T-helper 1 cell (primary cell): ENCODE results near the gene SOX13.
"Not testable (repeated sequence)": the region's sequence is repeated elsewhere in the genome, so short reads cannot be mapped to it uniquely, and the experiment has no call there.

Experiments
- DNase-seq, 5 donors: peaks; one replicate each; pipeline ENCODE4 v3.0.0-alpha.2; 2012 to 2020

SOX13 gene

GRCh38 chr1:204087893-204088528, 15.1 kb downstream of the SOX13 start:
- no peak for DNase-seq

GRCh38 chr1:204088596-204088995, 15.7 kb downstream of the SOX13 start:
- no peak for DNase-seq

- DNase-seq, result no peak
These were observed 16.3 kb downstream of the SOX13 start for GRCh38 chr1:204089044-204089751.

DNA sequence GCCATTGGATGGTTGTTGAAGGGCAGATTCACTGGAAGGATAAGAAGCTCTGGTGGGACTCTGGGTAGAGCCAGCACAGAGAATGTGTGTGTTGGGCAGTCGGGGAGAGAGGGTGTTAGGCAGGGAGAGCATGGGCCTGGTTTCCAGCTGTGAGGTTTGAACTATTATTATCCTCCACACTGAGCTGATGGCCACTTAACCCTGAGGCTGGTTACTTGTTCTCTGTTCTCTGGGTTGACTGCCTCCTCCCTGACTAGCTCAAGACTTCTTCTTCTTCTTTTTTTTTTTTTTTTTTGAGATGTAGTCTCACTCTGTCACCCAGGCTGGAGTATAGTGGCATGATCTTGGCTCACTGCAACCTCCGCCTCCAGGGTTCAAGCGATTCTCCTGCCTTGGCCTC, 17.2 kb downstream of the SOX13 start:
- not testable (repeated sequence) for DNase-seq

- DNase-seq, result no peak
These were observed 18.2 kb downstream of the SOX13 start for GRCh38 chr1:204091066-204091465.

DNA sequence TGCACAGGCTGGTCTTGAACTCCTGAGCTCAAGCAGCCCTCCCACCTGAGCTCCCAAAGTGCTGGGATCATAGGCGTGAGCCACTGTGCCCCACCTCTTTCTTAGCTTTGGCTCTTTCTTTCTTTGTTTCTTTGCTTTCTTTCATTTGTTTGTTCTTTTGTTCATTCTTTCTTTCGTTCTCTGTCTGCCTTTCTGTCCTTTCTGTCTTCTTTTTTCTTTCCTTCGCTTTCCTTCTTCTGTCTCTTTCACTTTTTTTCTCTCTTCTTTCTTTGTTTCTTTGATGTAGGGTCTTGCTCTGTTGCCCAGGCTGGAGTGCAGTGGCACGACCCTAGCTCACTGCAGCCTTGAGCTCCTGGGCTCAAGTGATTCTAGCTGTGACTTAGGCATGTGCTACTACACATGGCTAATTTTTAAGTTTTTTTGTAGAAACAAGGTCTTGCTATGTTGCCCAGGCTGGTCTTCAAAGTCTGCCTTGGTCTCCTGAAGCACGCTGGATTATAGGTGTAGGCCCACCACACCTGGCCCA, 18.9 kb downstream of the SOX13 start:
- DNase-seq, result no peak

GRCh38 chr1:204092632-204093420, 19.9 kb downstream of the SOX13 start:
- no peak for DNase-seq

GRCh38 chr1:204093421-204093717, 20.5 kb downstream of the SOX13 start:
- DNase-seq, result no peak

DNA sequence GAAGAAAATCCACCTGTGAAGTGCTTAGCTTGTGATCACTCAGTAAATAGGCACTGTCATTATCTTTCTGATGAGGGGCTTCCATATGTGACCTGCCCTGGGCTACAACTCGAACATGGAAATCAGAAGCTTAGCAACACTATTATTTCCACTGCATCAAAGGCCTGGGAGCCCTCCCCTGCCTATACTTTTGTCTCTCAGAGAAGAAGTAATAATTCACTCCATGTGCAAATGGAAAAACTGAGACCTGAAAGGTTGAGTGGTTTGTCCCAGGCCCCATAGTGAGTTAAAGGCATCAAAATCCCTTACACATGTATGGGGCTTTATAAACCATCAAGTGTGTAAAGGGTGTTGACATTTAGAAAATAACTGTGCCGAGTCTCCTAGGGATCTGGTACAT, 20.9 kb downstream of the SOX13 start:
- DNase-seq, result no peak

- no peak for DNase-seq
These were observed 21.4 kb downstream of the SOX13 start for GRCh38 chr1:204094313-204094729.

GRCh38 chr1:204094856-204095634, 22.1 kb downstream of the SOX13 start:
- DNase-seq, result no peak

DNA sequence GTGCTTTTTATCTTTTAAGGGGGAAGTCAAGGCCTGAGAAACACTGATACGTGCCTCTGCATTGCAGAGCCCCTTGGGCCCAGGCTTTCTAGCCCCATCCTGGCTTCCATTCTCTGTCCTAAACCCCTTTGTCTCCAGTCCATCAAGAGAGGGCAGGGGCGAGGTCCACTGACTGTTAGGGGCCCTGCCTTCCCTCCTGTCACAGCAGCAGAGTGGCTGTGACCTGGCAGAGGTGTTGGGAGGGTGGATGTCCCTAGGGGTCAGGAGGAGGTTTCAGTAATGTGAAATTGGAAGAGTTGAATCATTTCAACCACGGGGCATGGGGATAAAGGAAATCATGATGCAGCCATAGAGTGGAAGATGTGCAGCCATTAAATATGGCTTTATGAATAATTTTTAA, 24.0 kb downstream of the SOX13 start:
- no peak for DNase-seq

DNA sequence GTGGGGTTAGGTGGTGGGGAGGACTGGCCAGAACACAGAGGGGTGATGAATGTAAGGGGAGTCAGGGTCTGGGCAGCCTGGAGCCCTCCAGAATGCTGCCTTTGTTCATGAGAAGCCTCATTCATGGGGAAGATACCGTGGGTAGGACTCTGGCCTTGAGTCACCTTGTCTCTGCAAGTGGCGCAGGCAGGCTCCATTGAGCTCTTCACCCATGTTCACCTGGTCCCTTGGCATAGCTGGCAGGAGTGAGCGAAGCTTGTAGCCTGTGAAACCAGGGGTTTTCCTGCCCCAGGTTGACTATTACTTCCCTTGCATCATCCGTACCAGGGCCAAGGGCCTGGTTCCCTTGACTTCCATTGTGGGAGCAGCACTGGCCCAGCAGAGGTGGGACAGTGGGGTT, 25.8 kb downstream of the SOX13 start:
- DNase-seq, result no peak

GRCh38 chr1:204099754-204100153, 26.8 kb downstream of the SOX13 start:
- not testable (repeated sequence) for DNase-seq

DNA sequence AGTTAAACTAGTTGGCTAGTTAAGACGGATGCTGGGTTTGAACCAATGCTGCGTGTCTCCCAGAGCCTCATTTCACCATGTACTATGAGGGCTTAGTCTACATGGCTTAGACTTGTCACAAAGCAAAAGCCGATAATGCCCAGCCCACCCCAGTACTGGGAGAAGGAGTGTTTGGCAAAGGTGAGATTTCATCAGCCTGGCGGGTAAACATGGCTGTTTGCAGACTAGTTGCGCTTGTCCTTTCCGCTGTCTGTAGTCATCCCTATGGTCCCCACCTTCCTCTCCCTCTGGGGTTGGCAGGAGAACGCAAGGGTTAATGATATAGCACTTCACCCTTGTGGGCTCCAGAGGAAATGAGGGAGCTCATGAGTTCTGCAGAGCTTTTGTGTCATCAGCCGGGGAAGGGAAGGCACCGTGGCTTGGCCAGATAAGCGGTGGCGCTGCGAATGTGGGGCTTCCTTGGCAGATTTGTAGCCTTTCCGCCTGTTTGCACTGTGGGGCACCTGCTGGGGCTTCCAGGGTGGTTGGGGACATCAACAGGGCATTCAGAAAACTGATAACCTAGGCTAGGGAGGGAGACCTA, 29.2 kb downstream of the SOX13 start:
- peak in 1 of 5 donors; percentile 21 for DNase-seq

DNA sequence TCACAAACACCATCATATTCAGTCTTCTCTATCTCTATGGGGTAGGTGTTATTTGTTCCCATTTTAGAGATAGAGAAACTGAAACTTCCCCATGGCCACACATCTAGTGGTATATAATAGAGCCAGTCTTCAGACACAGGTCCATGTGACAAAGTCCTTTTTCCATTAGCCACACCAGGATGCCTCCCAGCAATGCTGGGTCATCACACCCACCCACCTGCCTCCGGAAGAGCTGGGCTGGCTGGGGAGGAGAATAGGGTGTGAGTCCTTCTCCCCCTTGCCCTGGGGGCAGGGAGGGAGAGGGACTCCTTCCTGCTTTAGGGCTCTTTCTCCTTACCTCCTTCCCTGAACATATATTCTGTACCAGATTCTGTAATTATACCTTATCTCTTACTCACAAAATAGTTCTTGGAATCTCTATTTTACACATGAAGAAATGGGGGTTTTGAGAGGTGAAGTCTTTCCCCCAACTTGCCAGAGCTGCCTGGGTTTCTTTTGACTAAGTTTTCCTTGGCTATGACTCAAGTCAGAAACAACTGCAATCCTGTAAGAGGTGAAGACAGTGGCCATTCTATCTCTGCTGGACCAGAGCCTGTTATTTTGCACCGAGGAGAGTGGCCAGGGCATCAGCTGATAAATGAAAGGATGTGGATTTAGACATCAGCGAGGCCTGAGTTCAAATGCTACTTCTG, 30.0 kb downstream of the SOX13 start:
- peak in 1 of 5 donors; percentile 18 for DNase-seq

DNA sequence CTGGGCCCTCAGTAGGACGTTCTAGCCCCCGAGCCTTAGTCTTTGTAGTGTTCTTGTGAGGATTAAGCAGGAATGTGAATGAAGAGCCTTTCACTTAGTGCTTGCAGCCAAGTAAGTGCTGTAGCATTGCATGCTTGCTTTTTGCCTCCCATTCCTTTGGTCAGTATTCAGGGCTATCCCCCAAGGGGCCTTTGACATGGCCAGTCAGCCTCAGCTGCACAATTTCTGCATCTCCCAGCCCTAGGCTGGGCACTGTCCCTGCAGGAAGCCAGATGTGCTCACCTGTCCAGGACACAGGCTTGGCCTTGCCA, 30.5 kb downstream of the SOX13 start:
- DNase-seq, result no peak

DNA sequence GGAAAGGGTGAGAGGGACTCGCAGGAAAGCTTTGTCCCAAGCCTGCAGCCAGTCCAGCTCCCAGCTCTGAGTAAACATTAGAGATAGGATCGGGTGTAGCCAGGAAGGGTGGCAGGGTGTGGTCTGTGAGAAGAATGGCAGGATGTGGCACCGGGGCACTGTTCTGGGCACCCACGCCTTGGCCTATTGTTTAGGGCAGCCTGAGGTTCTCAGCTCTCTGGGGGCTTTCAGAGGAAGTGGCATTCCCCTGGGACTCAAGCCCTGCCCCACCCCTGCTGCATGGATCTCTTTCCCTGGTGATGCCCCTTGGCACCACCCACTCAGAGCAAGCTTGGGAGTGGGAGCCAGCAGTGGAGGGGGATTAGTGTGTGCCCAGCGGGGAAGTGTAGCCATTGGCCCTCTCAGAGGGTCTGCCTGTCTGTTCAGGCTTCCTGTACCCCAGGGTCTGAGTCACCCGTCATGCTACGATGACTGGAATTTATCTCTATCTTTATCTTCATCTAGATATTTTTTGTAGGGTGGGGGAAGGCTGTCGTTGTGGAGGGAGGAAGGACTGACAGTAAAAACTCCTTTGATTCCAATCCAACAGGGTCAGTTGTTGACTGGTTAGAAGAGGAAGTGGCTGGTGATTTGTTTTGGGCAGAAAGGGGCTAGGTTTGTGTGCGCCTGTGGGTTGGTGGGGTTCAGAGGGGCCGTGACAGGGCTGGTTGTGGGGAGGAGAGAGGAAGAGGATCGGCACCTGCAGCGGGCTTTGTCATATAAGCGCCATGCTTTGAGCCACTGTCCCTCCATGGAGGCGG, 31.6 kb downstream of the SOX13 start:
- peak in 1 of 5 donors; percentile 55 for DNase-seq

DNA sequence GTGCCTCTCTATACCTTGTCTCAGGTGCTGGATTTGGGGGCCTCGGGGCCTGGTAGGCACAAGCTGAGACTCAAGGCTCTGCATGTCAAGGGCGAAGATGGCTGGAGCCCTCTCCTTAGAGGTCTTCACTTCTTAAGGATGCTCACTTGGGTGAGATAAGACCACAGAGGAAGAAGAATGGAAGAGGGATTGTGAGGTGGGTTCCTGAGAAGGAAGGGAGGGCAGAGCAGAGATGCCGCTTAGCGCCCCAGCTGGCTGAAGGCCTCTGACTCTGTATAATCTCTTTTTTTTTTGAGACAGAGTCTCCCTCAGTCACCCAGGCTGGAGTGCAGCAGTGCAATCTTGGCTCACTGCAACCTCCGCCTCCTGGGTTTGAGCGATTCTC, 32.2 kb downstream of the SOX13 start:
- DNase-seq, result no peak

GRCh38 chr1:204106825-204107224, 33.9 kb downstream of the SOX13 start:
- DNase-seq, result no peak

DNA sequence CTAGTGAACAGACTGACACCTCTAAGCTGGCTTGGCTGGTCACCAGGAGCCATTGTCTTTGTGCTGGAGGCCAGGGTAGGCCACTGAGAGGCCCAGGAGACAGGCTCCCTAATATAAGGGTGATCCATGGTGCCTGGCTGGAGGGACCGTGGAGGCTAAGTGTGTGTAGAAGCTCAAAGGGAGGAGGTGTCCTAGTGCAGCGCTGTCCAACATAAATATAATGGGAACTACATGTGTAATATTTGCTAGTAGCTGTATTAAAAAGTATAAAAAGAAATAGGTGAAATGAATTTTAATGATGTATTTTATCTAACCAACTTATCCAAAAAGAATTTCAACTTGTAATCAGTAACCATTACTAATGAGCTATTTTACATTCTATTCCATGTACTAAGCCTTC, 35.0 kb downstream of the SOX13 start:
- DNase-seq, result no peak
